ENCODE measurements around the gene PAK5. TPM values are rescaled to one million over a fixed set of nuclear protein-coding genes. Genes with fewer than 3 reads are reported as not detected.

Gene PAK5
- total RNA-seq, 4 donors from 2014 or later = 0.07 TPM; not detected in 3

DNA sequence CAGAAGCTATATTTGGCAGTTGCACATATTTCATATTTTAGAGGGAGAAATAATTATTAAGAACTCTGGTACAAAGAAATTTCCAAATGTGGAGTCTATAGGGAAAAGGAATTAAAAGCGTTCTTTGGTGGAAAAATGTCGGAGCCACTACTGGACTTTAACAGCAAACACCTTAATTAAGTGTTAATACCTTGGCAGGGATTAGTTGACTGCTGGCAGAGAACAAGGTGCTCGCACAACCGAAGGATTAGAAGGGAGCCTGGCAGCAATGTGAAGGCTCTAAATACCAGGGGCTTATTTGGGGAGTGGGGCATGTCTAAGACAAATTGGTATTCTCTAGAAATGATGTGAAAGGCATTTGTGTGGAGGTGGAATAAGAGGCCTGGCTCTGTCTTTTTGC, 98.9 kb downstream of the PAK5 start:
- intact Hi-C loops (cut with DNase I; ENCODE audit: low total_unique reads) = no loop called here
- TF ChIP-seq, protein P1, sequence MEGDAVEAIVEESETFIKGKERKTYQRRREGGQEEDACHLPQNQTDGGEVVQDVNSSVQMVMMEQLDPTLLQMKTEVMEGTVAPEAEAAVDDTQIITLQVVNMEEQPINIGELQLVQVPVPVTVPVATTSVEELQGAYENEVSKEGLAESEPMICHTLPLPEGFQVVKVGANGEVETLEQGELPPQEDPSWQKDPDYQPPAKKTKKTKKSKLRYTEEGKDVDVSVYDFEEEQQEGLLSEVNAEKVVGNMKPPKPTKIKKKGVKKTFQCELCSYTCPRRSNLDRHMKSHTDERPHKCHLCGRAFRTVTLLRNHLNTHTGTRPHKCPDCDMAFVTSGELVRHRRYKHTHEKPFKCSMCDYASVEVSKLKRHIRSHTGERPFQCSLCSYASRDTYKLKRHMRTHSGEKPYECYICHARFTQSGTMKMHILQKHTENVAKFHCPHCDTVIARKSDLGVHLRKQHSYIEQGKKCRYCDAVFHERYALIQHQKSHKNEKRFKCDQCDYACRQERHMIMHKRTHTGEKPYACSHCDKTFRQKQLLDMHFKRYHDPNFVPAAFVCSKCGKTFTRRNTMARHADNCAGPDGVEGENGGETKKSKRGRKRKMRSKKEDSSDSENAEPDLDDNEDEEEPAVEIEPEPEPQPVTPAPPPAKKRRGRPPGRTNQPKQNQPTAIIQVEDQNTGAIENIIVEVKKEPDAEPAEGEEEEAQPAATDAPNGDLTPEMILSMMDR (IDR thresholded peaks at IDR 0.05) = no peak
- no peak for TF ChIP-seq POLR2A (IDR thresholded peaks at IDR 0.05)

DNA sequence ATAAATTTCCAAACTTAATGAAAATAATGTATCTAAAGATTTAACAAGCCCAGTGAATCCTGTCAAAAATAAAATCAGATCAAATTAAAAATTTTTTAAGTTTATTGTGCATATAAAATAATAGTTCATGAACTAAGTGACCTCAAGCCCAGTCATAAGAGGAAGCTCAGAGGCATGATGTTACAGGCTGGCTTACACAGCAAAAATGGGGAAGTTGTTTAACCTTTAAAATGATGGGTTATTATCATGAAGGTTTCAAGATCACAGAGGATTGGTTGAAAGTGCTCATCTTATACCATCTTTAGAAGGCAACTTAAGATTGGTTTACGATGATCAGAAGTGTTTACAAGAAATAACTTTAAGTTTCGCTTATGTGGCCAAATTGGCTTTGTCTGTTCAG, 102.5 kb downstream of the PAK5 start:
- TF ChIP-seq, protein P1 (IDR thresholded peaks at IDR 0.05) = no peak
- TF ChIP-seq POLR2A (IDR thresholded peaks at IDR 0.05) = no peak
- intact Hi-C loops (cut with DNase I; ENCODE audit: low total_unique reads) = no loop called here
- DNase-seq = no peak

More for the DNA sequence above, 98.9 kb downstream of the PAK5 start:
- H3K4me3 ChIP-seq = no peak overlapping the region
- H3K4me1 ChIP-seq = no peaks in the 10 kb centered on the region
- no peaks in the 10 kb centered on the region for H3K36me3 ChIP-seq
- H3K27me3 ChIP-seq = no peaks in the 10 kb centered on the region
- no peak for DNase-seq
- H3K9me3 ChIP-seq = no peaks in the 10 kb centered on the region
- H3K27ac ChIP-seq = no peak overlapping the region

DNA sequence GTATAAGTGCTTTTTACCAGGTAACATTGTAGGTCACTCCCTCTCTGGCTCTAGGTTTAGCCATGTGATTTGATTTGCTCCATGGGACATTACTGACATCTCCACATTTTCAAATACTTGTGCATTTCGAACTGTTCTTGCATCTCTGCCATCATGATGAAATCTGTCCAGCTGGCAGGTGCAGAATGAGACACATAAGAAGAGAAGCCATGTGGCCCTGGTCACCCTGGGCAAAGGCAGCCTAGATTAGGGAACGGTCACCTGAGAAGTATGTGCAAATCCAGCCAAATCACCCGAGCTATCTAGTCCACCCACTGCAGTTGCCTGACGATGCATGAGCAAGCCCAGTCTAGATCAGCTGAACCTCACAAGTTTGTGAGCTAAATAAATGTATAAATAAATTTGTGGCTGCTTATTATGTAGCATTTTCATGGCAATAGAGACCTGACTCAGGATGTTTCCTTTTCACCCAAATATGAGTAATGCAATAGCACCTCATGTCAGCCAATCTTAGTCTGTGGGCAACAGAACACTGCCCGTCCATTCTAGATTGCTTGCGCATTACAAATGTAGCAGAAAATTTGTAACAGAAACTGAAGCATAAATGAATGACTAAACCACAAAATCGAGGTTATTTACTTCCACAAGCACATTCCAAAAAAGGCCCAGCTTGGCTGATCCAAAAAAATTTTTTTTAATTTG, 115.2 kb downstream of the PAK5 start:
- intact Hi-C loops (cut with DNase I; ENCODE audit: low total_unique reads) = no loop called here
- no peaks in the 10 kb centered on the region for H3K27me3 ChIP-seq
- H3K4me3 ChIP-seq = no peak overlapping the region

More for the DNA sequence above, 102.5 kb downstream of the PAK5 start:
- Histone ChIP-seq H3K9me3 (no peaks in the 10 kb centered on the region), H3K27me3 (no peaks in the 10 kb centered on the region), H3K27ac (no peak overlapping the region), H3K4me3 (no peak overlapping the region), H3K36me3 (no peaks in the 10 kb centered on the region), H3K4me1 (no peaks in the 10 kb centered on the region)

DNA sequence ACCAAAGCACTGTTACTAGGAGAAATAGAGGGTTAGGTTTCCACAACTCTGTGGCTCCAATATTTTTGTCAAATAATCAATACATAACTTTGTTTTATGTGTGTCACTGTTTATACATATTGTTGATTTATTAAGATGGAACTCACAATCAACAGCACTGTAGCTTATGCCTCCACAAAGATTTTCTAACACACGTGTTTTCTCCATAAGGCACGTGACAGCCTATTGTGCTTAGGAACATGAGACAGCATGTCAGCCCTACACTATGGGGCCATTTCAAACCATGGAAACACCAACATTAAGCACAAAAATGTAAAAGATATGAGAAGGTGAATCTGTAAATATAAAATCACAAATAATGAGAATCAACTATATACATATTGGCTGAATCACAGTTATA, 127.0 kb downstream of the PAK5 start:
- H3K9me3 ChIP-seq = no peaks in the 10 kb centered on the region
- TF ChIP-seq POLR2A (IDR thresholded peaks at IDR 0.05) = no peak
- TF ChIP-seq, protein P1 (IDR thresholded peaks at IDR 0.05) = no peak
- no peak overlapping the region for H3K27ac ChIP-seq
- H3K27me3 ChIP-seq = no peaks in the 10 kb centered on the region
- no peak for DNase-seq
- intact Hi-C loops (cut with DNase I; ENCODE audit: low total_unique reads) = no loop called here
- no peak overlapping the region for H3K4me3 ChIP-seq
- H3K36me3 ChIP-seq = no peaks in the 10 kb centered on the region
- H3K4me1 ChIP-seq = no peaks in the 10 kb centered on the region

More for the DNA sequence above, 115.2 kb downstream of the PAK5 start:
- DNase-seq = no peak
- no peaks in the 10 kb centered on the region for H3K9me3 ChIP-seq
- no peak for TF ChIP-seq POLR2A (IDR thresholded peaks at IDR 0.05)
- TF ChIP-seq, protein P1 (IDR thresholded peaks at IDR 0.05) = no peak
- no peaks in the 10 kb centered on the region for H3K36me3 ChIP-seq
- no peak overlapping the region for H3K27ac ChIP-seq
- no peaks in the 10 kb centered on the region for H3K4me1 ChIP-seq

DNA sequence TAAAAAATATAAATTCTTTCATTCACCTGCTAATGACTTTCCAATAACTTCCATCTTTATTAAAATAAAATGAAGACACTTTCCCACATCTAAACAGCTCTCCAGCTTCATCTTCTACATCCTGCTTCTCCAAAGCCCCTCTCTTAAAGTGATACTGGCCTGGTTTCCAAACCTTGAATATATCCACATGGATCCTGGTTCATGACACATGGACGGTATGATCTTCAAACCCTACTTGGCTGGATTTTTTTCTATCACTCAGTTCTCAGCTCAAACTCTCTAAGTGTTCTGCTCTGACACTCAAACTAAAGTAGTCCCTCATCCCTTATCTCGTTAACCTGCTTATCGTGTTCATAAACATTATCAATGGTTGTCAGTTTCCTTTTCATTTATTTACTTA, 128.2 kb downstream of the PAK5 start:
- Histone ChIP-seq H3K27me3 (no peaks in the 10 kb centered on the region), H3K27ac (no peak overlapping the region), H3K4me3 (no peak overlapping the region), H3K36me3 (no peaks in the 10 kb centered on the region), H3K4me1 (no peaks in the 10 kb centered on the region), H3K9me3 (no peaks in the 10 kb centered on the region)
- TF ChIP-seq, protein P1 (IDR thresholded peaks at IDR 0.05) = no peak
- TF ChIP-seq POLR2A (IDR thresholded peaks at IDR 0.05) = no peak
- DNase-seq = no peak
- intact Hi-C loops (cut with DNase I; ENCODE audit: low total_unique reads) = no loop called here

Data from uterus (tissue), 4 donors.